Muscle of leg (tissue), 11 donors: ENCODE measurements around the gene FOXO4. TPM values are rescaled to one million over a fixed set of nuclear protein-coding genes. Genes with fewer than 3 reads are reported as not detected.

ENCODE experiments used
- DNase-seq: peaks from one replicate; pipeline ENCODE4 v3.0.0; 2013
- H3K27ac ChIP-seq: one replicate; pipeline ENCODE4 v1.5.1; 2013; ENCODE audit warnings: mild to moderate bottlenecking, low read length, control low read depth
- H3K27me3 ChIP-seq: one replicate; pipeline ENCODE4 v1.6.1; 2013; ENCODE audit warnings: low read length; ENCODE audit not compliant: control insufficient read depth, insufficient read depth
- H3K36me3 ChIP-seq: one replicate; pipeline ENCODE4 v1.6.1; 2013; ENCODE audit warnings: low read length; ENCODE audit not compliant: control insufficient read depth, insufficient read depth
- H3K4me1 ChIP-seq: one replicate; pipeline ENCODE4 v1.6.1; 2013; ENCODE audit warnings: low read length; ENCODE audit not compliant: control insufficient read depth, insufficient read depth
- H3K4me3 ChIP-seq: one replicate; pipeline ENCODE4 v1.5.1; 2013; ENCODE audit warnings: low read length, control low read depth
- H3K9me3 ChIP-seq: replicated peaks from 2 replicates; pipeline ENCODE4 v1.6.1; 2013; ENCODE audit warnings: low read depth, low read length; ENCODE audit not compliant: control insufficient read depth
- WGBS: methylation state at CpG from one replicate; pipeline ENCODE4 v1.1.5; 2013; ENCODE audit warnings: missing lambda C conversion rate; ENCODE audit not compliant: insufficient coverage; 5-methylcytosine and 5-hydroxymethylcytosine counted together
- polyA plus RNA-seq, 8 donors: library from polyadenylated mRNA; unstranded; fragments of 120-200 nt; gene quantifications; one replicate each; pipeline versions ENCODE4 v1.2.1 to v1.2.3, GENCODE V29; 2013; ENCODE audit warnings: inconsistent platforms in 1 of 8, low replicate concordance in 1 of 8; ENCODE audit not compliant: insufficient read length in 8 of 8, insufficient read depth in 1 of 8
- total RNA-seq: library from RNA; stranded (reverse); fragments of 120-200 nt; gene quantifications from one replicate; pipeline ENCODE4 v1.2.4, GENCODE V29; 2013

The FOXO4 gene
- total and polyA plus RNA-seq, 9 donors: 18.8 to 36.8 (median 31.4) TPM

DNA sequence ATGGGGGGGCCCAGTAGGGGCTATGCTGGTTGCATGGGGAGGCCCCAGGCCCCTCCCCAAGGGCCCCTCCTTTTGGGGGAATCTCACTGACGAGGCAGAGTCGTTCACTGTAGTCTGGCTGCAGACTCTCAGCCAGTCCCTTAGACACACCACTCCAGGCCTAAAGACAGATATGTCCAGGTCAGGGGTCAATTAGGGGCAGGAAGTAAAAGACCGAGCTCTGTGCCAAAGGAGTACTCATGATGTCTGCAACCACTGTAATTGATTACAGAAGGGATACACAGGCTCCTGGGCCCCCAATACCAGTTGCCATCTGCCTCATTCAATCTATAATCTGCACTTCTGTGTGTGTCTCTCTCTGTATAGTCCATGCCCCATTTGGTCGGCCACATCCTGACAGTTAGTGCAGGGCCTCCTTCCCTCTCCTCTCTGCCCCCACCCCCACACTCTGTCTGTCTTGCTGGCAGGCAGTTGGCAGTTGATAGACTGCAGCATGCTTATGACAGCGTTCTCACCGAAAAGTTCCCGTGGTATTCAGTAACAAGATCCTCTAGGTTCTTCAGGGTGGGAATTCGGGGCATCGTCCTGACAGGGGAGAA lies 12.2 kb downstream of the FOXO4 start:
- Histone ChIP-seq H3K4me3 (no peak overlapping the region), H3K9me3 (no peaks in the 10 kb centered on the region), H3K27ac (peak overlapping the region; percentile 44), H3K36me3 (no peaks in the 10 kb centered on the region), H3K4me1 (peaks cover 39% of the 10 kb centered on the region), H3K27me3 (peaks cover 4% of the 10 kb centered on the region)
- whole genome bisulfite sequencing: 57% methylated on average over 1 of the region's 9 CpGs
- DNase-seq: peak; percentile 26

DNA sequence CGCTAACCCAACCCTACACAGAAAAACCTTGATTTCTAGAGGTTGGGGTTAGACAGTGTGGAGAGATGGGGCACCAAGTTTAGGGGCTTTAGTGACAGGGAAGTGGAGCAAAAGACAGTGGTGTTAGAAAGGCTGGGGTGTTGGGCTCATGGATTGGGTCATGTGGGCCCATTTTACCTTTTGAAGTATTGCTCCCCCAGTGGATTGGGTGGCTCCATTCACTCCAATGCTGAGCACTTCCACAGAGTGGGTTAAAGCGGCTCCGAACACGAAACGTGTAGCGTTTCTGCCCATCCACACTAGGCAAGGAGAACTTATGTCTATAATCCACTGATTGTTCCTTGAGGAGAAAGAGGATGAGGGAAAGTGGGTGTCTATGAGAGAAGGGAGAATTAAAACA lies 13.4 kb downstream of the FOXO4 start:
- H3K27me3 ChIP-seq: peaks cover 4% of the 10 kb centered on the region
- no peak overlapping the region for H3K4me3 ChIP-seq
- DNase-seq: no peak
- H3K36me3 ChIP-seq: no peaks in the 10 kb centered on the region
- no peaks in the 10 kb centered on the region for H3K9me3 ChIP-seq
- no peak overlapping the region for H3K27ac ChIP-seq
- WGBS: no CpG with 5 or more reads among the region's 6 CpGs
- H3K4me1 ChIP-seq: peaks cover 28% of the 10 kb centered on the region

DNA sequence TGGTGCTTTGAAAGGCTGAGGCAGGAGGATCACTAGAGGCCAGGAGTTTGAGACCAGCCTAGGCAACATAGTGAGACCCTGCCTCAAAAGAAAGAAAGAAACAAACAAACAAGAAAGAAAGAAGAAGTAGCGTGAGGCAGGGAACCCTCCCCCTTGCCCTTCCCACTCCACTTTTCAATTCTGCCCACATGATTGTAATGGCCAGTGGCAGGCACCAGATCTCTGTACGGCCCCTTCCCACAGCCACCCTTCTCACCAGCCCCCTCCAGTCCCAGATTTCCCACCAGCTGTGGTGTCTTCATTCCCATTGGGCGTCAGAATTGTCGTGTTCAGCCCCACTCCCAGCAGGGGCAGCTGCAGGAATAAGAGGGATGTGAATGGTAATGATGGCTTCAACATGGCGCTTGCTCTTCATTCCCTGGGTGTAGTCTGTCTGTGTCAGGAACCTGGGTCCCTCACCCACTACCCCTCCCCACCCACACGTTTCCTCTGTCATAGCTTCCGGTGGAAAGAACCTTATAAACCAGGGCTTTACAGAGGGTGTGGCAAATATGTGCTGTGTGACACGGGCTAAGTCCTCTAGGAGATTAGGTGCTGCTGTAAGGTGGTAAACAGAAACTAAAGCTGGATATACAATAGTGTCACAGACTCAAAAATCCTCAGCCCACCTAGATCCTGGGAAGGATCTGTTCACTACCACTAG lies 15.6 kb downstream of the FOXO4 start, which contains the start of gene IL2RG:
Gene IL2RG, minus strand, starts transcription at position 437 of the 703 bp plus-strand sequence. Its CDS starts 38 bp downstream, at position 399.
- no peak within 1 kb of the TSS for H3K27ac ChIP-seq
- peak within 1 kb of the TSS; percentile 13 for H3K4me3 ChIP-seq
- no peak for DNase-seq

DNA sequence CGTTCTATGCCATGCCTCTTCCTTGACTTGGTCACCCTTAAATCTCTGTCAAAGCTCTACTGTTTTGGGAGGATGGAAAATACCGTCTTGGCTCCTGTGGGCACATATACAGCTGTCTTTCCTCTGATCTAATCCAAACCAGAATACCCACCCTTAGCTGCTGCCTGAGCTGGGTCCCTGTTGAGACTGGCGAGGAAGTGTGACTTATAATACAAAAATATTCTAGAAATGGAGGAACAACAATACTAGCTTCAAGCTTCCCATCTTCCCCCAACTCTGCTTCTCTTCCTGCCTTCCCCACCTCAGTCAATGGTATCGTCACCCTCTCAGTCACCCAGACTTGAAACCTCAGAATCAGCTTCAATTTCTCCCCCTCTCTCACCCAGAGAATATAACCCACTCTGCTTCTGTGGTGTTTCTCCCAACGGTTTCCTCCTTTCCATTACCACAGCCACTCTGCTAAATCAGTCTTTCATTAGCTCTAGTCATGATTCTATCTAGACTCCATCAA lies 16.3 kb downstream of the FOXO4 start:
- H3K27me3 ChIP-seq: peaks cover 4% of the 10 kb centered on the region
- no peak overlapping the region for H3K27ac ChIP-seq
- no peak for DNase-seq
- no peaks in the 10 kb centered on the region for H3K36me3 ChIP-seq
- no peaks in the 10 kb centered on the region for H3K9me3 ChIP-seq
- 26% methylated on average over 2 of the region's 5 CpGs for WGBS
- H3K4me1 ChIP-seq: peaks cover 21% of the 10 kb centered on the region
- H3K4me3 ChIP-seq: no peak overlapping the region

More for the DNA sequence above, 15.6 kb downstream of the FOXO4 start, which contains the start of gene IL2RG:
- Histone ChIP-seq H3K4me1 (peaks cover 21% of the 10 kb centered on the region), H3K36me3 (no peaks in the 10 kb centered on the region), H3K27me3 (peaks cover 4% of the 10 kb centered on the region), H3K9me3 (no peaks in the 10 kb centered on the region)
- 83% methylated on average over 1 of the region's 8 CpGs for WGBS

DNA sequence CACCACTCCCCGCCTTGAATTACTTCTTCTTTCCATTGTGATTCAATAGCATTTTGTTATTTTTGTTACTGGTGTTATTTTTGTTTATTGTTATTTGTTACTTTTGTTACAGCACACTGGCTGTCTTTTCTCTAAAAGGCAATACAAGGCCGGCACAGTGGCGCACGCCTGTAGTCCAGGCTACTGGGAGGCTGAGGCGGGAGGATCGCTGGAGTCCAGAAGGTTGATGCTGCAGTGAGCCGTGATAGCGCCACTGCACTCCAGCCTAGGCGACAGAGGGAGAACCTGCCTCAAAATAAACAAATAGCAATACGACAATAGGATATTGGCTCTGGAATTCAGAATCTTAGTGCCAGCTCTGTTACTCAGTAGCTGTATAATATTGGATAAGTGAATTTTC lies 21.7 kb downstream of the FOXO4 start:
- H3K9me3 ChIP-seq: no peaks in the 10 kb centered on the region
- DNase-seq: no peak
- peaks cover 2% of the 10 kb centered on the region for H3K27me3 ChIP-seq
- peaks cover 5% of the 10 kb centered on the region for H3K4me1 ChIP-seq
- no peak overlapping the region for H3K4me3 ChIP-seq
- no peak overlapping the region for H3K27ac ChIP-seq
- peaks cover 22% of the 10 kb centered on the region for H3K36me3 ChIP-seq
- WGBS: 92% methylated on average over 4 of the region's 10 CpGs

DNA sequence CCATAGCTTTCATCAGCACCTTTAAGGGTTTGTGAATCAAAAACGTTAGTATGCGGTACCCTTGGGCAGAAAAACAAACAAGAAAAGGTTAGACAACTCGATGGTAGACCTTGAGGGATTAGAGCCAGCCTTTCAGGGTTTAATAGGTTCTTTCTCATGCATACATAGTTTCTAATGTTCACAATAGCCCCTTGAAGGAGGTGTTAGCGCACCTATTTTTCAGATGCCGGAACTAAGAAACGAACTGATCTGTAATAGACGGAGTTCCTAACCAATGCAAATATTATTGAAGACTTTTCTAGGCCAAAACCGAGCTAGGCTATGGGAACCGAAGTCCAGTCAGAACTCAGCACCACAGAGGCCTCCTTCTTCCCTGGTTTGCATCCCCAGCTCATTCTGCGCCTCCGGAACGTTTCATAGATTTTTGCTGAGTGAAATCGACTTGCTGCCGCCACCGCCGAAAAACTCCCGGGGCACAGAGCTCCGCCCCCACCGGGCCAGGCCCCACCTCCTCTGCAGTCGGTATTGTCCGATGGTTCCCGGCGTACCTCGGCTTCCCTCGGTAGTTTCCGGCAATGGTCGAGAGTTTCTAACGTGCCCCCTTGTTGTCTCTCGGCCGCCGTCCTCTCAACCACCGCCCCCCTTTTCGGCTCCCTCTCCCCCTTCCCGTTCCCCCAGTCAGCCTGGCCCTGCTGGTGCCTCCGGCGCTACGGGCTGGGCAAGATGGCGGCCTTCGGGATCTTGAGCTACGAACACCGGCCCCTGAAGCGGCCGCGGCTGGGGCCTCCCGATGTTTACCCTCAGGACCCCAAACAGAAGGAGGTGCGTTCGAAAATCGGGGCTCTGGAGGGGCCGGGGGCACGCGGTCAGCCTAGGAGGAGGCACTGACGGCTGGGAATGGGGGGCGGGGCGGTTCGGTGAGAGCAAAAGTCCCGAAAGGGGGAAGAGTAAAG lies 22.7 kb downstream of the FOXO4 start, which contains the start of gene MED12:
Gene MED12, plus strand, starts transcription at position 565 of the 953 bp plus-strand sequence. Its CDS starts 159 bp downstream, at position 724.
- Histone ChIP-seq H3K9me3 (no peaks in the 10 kb centered on the region), H3K27ac (peak within 1 kb of the TSS; percentile 86), H3K27me3 (peaks cover 2% of the 10 kb centered on the region), H3K4me1 (peaks cover 5% of the 10 kb centered on the region), H3K36me3 (peaks cover 31% of the 10 kb centered on the region), H3K4me3 (peak within 1 kb of the TSS; percentile 73)
- DNase-seq: peak; percentile 95
- whole genome bisulfite sequencing: 16% methylated on average over 45 of the region's 56 CpGs

DNA sequence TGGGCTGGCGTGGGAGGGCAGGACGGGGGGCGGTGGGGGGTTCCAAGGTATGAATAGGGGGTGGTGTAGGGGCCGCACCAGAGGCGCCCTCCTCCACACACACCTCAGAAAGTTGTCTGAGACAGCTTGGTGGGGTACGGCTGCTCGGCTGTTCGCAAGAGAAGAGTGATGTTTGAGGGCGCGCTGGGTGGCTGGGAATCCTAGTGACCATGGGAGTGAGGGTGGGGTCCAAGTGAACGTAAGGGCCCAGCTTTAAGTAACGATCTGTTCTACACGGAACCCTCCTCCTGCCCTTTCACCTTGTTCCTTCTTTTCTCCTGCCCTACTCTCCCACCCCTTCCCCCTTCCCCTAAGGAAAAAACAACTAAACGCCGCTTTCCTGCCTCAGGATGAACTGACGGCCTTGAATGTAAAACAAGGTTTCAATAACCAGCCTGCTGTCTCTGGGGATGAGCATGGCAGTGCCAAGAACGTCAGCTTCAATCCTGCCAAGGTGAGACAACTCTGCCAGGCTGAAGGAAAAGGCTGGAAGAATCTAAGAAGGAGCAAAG lies 23.4 kb downstream of the FOXO4 start:
- no peaks in the 10 kb centered on the region for H3K9me3 ChIP-seq
- H3K27ac ChIP-seq: peak overlapping the region; percentile 29
- peaks cover 37% of the 10 kb centered on the region for H3K36me3 ChIP-seq
- DNase-seq: peak; percentile 25
- peaks cover 5% of the 10 kb centered on the region for H3K4me1 ChIP-seq
- WGBS: 28% methylated on average over 7 of the region's 17 CpGs
- H3K27me3 ChIP-seq: peaks cover 2% of the 10 kb centered on the region
- peak overlapping the region; percentile 73 for H3K4me3 ChIP-seq

DNA sequence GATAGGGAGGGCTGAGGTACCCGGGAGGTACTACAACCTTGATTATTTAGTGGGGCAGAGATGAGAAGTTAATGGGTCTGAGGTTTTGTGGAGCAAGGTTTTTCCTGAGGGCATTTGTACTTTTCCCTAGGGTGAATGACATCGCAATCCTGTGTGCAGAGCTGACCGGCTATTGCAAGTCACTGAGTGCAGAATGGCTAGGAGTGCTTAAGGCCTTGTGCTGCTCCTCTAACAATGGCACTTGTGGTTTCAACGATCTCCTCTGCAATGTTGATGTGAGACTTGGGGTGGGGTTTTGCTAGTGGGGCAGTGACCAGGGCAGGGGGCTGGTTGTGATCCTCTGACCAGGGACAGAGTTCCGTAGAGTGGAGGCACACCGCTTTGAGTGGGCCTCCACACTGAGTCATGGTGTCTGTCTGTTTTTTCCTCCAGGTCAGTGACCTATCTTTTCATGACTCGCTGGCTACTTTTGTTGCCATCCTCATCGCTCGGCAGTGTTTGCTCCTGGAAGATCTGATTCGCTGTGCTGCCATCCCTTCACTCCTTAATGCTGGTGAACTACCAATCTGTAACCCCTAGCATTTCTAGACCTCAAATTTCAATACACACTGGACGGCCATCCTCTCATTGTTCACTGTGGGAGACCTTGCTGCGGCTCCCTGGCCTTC lies 32.6 kb downstream of the FOXO4 start:
- no peak overlapping the region for H3K27ac ChIP-seq
- peaks cover 9% of the 10 kb centered on the region for H3K27me3 ChIP-seq
- no peaks in the 10 kb centered on the region for H3K4me1 ChIP-seq
- H3K4me3 ChIP-seq: no peak overlapping the region
- H3K36me3 ChIP-seq: peaks cover 77% of the 10 kb centered on the region
- H3K9me3 ChIP-seq: no peaks in the 10 kb centered on the region
- DNase-seq: no peak
- 85% methylated on average over 12 of the region's 12 CpGs for WGBS
